Testis (tissue), 3 donors: ENCODE results near the gene SMIM1. TPM values are rescaled to one million over a fixed set of nuclear protein-coding genes. Genes with fewer than 3 reads are reported as not detected.

ENCODE experiments used
- DNase-seq: peaks from one replicate; pipeline ENCODE4 v3.0.0-alpha.2; 2019
- H3K27ac ChIP-seq, 2 donors: fragments of 200-600 bp; sonication (generic); one replicate each; pipeline ENCODE4 v1.5.1; 2019
- H3K27me3 ChIP-seq: fragments of 200-600 bp; sonication (generic); one replicate; pipeline ENCODE4 v1.5.1; 2019
- H3K36me3 ChIP-seq: fragments of 200-600 bp; sonication (generic); one replicate; pipeline ENCODE4 v1.5.1; 2017; ENCODE audit warnings: low read depth; ENCODE audit errors: missing control alignments
- H3K4me1 ChIP-seq: fragments of 200-600 bp; sonication (generic); one replicate; pipeline ENCODE4 v1.5.1; 2019
- H3K4me3 ChIP-seq, 2 donors: fragments of 200-600 bp; sonication (generic); one replicate each; pipeline ENCODE4 v1.5.1; 2017 to 2019
- H3K9me3 ChIP-seq: fragments of 200-600 bp; sonication (generic); one replicate; pipeline ENCODE4 v1.5.1; 2017
- POLR2A ChIP-seq: fragments of 450-650 bp; IDR thresholded peaks from one replicate; pipeline ENCODE4 v1.6.1; 2017; ENCODE audit warnings: antibody characterized with exemption, mild to moderate bottlenecking, moderate library complexity
- WGBS, 2 donors: methylation state at CpG; one replicate each; pipeline ENCODE4 v1.1.5; 2018; 5-methylcytosine and 5-hydroxymethylcytosine counted together
- intact Hi-C: fragments of 100-400 bp; cut with DNase I; formaldehyde crosslinking; loops from one replicate; pipeline ENCODE4 v1.15.1; 2023; ENCODE audit warnings: low total_unique reads
- polyA plus RNA-seq: library from polyadenylated mRNA; stranded (reverse); fragments of 350-450 nt; fragmentation: Illumina TruSeq; extraction: RNeasy Lipid Tissue Mini Kit (QIAGEN cat#74804); gene quantifications from one replicate; pipeline ENCODE4 v1.2.3, GENCODE V29; 2014; ENCODE audit warnings: low read depth, low replicate concordance; ENCODE audit not compliant: insufficient read depth
- total RNA-seq, 2 donors: library from RNA; depleted of rRNA; stranded (reverse); fragments of >200 nt; gene quantifications; one replicate each; pipeline ENCODE4 v1.2.3, GENCODE V29; 2016
- TF ChIP-seq, protein P1 (sequence below), 3 experiments: fragments of 450-650 bp in 2 of 3; fragments of 200-600 bp in 1 of 3; sonication (generic) in 1 of 3; IDR thresholded peaks; one replicate each; pipeline ENCODE4 v1.5.1; 2016 to 2019; ENCODE audit warnings: antibody characterized with exemption in 3 of 3, mild to moderate bottlenecking in 2 of 3, moderate library complexity in 1 of 3

Gene SMIM1
- total and polyA plus RNA-seq, 3 donors from 2014 or later: 92.9 to 213 (median 205) TPM

DNA sequence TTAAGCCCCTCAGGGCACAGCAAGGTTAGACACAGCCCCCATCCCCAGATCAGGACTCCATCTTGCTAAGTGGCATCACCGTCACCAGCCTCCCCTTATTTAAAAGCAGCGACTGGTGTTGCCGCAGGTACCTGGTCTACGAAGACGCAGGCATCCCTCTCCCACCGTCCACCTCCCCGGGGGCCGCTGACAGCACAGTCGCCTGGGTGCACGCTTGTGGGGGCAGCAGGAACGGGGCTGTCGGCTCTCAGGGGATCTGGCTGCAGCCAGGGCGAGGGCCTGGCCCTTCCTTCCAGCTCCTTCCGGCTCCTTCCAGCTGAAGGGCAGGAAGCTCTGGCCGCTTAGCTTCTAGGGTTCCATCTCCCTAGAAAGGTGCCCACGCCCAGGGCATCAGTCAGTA lies 37.9 kb upstream of the SMIM1 start:
- TF ChIP-seq, protein P1, sequence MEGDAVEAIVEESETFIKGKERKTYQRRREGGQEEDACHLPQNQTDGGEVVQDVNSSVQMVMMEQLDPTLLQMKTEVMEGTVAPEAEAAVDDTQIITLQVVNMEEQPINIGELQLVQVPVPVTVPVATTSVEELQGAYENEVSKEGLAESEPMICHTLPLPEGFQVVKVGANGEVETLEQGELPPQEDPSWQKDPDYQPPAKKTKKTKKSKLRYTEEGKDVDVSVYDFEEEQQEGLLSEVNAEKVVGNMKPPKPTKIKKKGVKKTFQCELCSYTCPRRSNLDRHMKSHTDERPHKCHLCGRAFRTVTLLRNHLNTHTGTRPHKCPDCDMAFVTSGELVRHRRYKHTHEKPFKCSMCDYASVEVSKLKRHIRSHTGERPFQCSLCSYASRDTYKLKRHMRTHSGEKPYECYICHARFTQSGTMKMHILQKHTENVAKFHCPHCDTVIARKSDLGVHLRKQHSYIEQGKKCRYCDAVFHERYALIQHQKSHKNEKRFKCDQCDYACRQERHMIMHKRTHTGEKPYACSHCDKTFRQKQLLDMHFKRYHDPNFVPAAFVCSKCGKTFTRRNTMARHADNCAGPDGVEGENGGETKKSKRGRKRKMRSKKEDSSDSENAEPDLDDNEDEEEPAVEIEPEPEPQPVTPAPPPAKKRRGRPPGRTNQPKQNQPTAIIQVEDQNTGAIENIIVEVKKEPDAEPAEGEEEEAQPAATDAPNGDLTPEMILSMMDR (IDR thresholded peaks at IDR 0.05): no peak
- TF ChIP-seq POLR2A: no peak
- Histone ChIP-seq H3K4me1 (no peaks in the 10 kb centered on the region), H3K27me3 (no peaks in the 10 kb centered on the region), H3K27ac (no peak overlapping the region), H3K4me3 (no peak overlapping the region), H3K9me3 (no peaks in the 10 kb centered on the region), H3K36me3 (no peaks in the 10 kb centered on the region)
- intact Hi-C loops: no loop called here
- 97 to 98% methylated on average over 7 to 16 of the region's 16 CpGs for WGBS, 2 donors
- DNase-seq: no peak

DNA sequence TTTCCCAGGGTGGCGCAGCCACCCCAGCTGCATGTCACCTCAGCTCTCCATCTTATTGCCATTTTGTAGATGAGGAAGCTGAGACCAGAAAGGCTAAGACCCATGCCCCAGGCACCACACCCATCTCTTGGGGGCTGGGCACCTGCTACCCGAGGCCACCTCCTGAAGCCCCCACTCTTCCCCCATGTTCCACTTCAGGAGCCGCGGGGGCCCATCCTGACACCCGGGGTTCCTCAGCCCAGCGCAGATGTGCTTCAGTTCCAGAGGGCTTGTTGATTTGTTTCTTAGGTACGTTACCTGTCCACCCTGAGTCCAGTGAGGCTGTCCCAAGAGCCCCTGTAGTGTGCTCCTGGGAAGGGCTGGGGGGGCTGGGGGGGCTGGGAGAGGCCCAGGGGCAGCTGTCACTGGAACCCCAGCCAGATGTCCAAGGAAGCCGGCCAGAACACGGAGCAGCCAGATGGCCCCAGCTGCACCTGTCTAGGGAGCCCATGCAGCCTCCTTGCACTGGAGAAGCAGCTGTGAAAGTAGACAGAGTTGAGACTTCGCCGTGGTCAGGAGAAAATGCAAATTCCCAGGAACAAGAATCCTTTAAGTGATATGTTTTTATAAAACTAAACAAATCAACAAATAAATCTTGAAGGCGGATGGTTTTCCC lies 37.4 kb upstream of the SMIM1 start:
- WGBS, 2 donors: 84 to 86% methylated on average over 8 to 12 of the region's 12 CpGs
- no peaks in the 10 kb centered on the region for H3K36me3 ChIP-seq
- no peaks in the 10 kb centered on the region for H3K9me3 ChIP-seq
- DNase-seq: no peak
- intact Hi-C loops: no loop called here
- no peak overlapping the region for H3K27ac ChIP-seq
- H3K4me3 ChIP-seq: no peak overlapping the region
- TF ChIP-seq, protein P1 (IDR thresholded peaks at IDR 0.05): no peak
- TF ChIP-seq POLR2A: no peak
- H3K27me3 ChIP-seq: no peaks in the 10 kb centered on the region
- H3K4me1 ChIP-seq: no peaks in the 10 kb centered on the region

DNA sequence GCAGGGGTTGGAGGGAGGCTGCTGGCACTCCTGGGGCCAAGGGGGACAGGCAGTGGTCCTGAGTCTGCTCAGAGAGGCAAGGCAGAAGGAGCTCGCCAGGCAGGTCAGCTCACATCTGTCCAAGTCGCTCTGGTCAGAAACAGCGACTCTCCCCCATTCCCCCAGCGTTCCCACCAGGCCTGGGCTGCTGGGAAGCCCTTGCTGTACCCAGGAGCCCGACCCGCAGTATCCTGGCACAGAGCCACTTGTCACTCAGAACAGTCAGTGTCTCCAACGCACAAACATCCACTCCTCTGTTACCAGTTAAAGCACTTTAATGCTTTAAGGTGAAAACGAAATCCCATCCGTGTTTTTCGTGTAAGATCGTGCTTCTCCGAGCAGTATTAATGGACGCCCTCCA lies 36.9 kb upstream of the SMIM1 start:
- TF ChIP-seq, protein P1 (IDR thresholded peaks at IDR 0.05): no peak
- no peak for TF ChIP-seq POLR2A
- 73 to 77% methylated on average over 12 to 13 of the region's 13 CpGs for WGBS, 2 donors
- H3K36me3 ChIP-seq: no peaks in the 10 kb centered on the region
- H3K4me3 ChIP-seq: no peak overlapping the region
- H3K4me1 ChIP-seq: peaks cover 4% of the 10 kb centered on the region
- H3K27me3 ChIP-seq: no peaks in the 10 kb centered on the region
- intact Hi-C loops: no loop called here
- no peak for DNase-seq
- H3K27ac ChIP-seq: no peak overlapping the region
- no peaks in the 10 kb centered on the region for H3K9me3 ChIP-seq

DNA sequence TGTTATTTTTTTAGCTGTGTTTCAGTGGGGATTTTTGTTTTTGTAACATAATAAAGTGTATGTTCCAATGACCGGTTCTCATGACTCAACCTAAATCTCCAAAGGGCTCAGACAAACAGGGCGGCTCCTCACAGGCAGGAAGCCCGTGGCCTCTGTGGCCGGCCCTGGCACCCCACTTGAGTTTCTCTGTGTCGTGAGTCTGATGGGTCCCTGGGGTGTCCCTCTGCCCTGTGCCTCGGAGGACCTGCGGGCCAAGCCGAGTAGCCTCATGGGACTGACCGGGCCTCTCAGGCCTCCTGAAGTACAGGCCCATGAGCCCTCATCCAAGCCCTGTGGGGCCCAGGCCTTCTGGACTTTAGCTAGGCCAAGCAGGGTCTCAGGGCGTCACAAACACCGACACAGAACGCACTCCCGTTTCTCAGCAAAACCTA lies 36.4 kb upstream of the SMIM1 start:
- H3K9me3 ChIP-seq: no peaks in the 10 kb centered on the region
- WGBS, 2 donors: 91 to 93% methylated on average over 10 to 13 of the region's 13 CpGs
- no peak overlapping the region for H3K27ac ChIP-seq
- no peak for DNase-seq
- H3K27me3 ChIP-seq: no peaks in the 10 kb centered on the region
- H3K36me3 ChIP-seq: no peaks in the 10 kb centered on the region
- H3K4me1 ChIP-seq: peaks cover 4% of the 10 kb centered on the region
- intact Hi-C loops: no loop called here
- no peak for TF ChIP-seq POLR2A
- TF ChIP-seq, protein P1 (IDR thresholded peaks at IDR 0.05): no peak
- no peak overlapping the region for H3K4me3 ChIP-seq

DNA sequence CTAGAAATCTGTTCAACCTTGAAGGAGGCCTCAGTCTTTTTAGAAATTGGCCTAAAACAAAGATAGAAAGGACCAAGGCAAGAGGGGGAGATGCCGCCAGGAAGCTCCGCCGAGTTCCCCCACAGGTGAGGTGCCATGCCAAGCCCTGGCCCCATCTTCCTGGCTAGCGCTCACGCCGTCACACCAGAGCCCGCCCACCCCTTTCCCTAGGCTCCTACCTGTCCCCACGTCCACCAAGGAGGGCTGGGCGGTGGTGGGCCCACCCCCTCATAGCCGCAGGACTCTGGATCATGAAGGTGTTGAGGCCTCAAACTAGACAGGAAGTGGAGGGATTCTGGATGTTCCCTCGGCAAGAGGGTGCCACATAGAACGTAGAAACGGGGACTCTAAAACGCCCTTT lies 35.8 kb upstream of the SMIM1 start:
- DNase-seq: no peak
- 92% methylated on average over 14 of the region's 14 CpGs for WGBS, 2 donors
- peaks cover 7% of the 10 kb centered on the region for H3K4me1 ChIP-seq
- no peak for TF ChIP-seq POLR2A
- TF ChIP-seq, protein P1 (IDR thresholded peaks at IDR 0.05): no peak
- no peak overlapping the region for H3K27ac ChIP-seq
- H3K36me3 ChIP-seq: no peaks in the 10 kb centered on the region
- intact Hi-C loops: no loop called here
- no peaks in the 10 kb centered on the region for H3K27me3 ChIP-seq
- H3K9me3 ChIP-seq: no peaks in the 10 kb centered on the region
- H3K4me3 ChIP-seq: no peak overlapping the region
